Femur (tissue), 1 donor: ENCODE measurements around the gene CRYL1.
"Not testable (repeated sequence)": the region's sequence is repeated elsewhere in the genome, so short reads cannot be mapped to it uniquely, and the experiment has no call there.

Source experiments
- DNase-seq: peaks from one replicate; pipeline ENCODE4 v3.0.0-alpha.2; 2017

Gene CRYL1

GRCh38 chr13:20446900-20447299 lies 78.8 kb downstream of the CRYL1 start:
- DNase-seq: no peak

GRCh38 chr13:20446405-20446804 lies 79.3 kb downstream of the CRYL1 start:
- DNase-seq: no peak

GRCh38 chr13:20442798-20443381 lies 82.8 kb downstream of the CRYL1 start:
- no peak for DNase-seq

- DNase-seq: no peak
Measured at GRCh38 chr13:20442375-20442774, 83.3 kb downstream of the CRYL1 start.

- DNase-seq: no peak
Measured at GRCh38 chr13:20441879-20442278, 83.8 kb downstream of the CRYL1 start.

GRCh38 chr13:20441056-20441455 lies 84.6 kb downstream of the CRYL1 start:
- no peak for DNase-seq

- no peak for DNase-seq
Measured at GRCh38 chr13:20439261-20439660, 86.4 kb downstream of the CRYL1 start.

GRCh38 chr13:20438801-20439200 lies 86.9 kb downstream of the CRYL1 start:
- DNase-seq: no peak

GRCh38 chr13:20436505-20436904 lies 89.2 kb downstream of the CRYL1 start:
- no peak for DNase-seq

GRCh38 chr13:20435616-20436368 lies 89.9 kb downstream of the CRYL1 start:
- no peak for DNase-seq

- not testable (repeated sequence) for DNase-seq
Measured at GRCh38 chr13:20434210-20434609, 91.4 kb downstream of the CRYL1 start.

- no peak for DNase-seq
Measured at GRCh38 chr13:20431687-20432384, 93.8 kb downstream of the CRYL1 start.

- no peak for DNase-seq
Measured at GRCh38 chr13:20431080-20431479, 94.6 kb downstream of the CRYL1 start.

GRCh38 chr13:20430296-20430695 lies 95.4 kb downstream of the CRYL1 start:
- DNase-seq: no peak

GRCh38 chr13:20429682-20430081 lies 96.0 kb downstream of the CRYL1 start:
- no peak for DNase-seq

GRCh38 chr13:20428666-20429644 lies 96.7 kb downstream of the CRYL1 start:
- DNase-seq: no peak

- no peak for DNase-seq
Measured at GRCh38 chr13:20426766-20427448, 98.8 kb downstream of the CRYL1 start.

GRCh38 chr13:20425819-20426219 lies 99.8 kb downstream of the CRYL1 start:
- no peak for DNase-seq

GRCh38 chr13:20424949-20425348 lies 100.7 kb downstream of the CRYL1 start:
- DNase-seq: peak; percentile 87

- no peak for DNase-seq
Measured at GRCh38 chr13:20424559-20424852, 101.2 kb downstream of the CRYL1 start.

- no peak for DNase-seq
Measured at GRCh38 chr13:20422362-20422761, 103.3 kb downstream of the CRYL1 start.

GRCh38 chr13:20420938-20421337 lies 104.7 kb downstream of the CRYL1 start:
- no peak for DNase-seq
